Measurements from ENCODE around the gene NPC1L1.

Gene NPC1L1

DNA sequence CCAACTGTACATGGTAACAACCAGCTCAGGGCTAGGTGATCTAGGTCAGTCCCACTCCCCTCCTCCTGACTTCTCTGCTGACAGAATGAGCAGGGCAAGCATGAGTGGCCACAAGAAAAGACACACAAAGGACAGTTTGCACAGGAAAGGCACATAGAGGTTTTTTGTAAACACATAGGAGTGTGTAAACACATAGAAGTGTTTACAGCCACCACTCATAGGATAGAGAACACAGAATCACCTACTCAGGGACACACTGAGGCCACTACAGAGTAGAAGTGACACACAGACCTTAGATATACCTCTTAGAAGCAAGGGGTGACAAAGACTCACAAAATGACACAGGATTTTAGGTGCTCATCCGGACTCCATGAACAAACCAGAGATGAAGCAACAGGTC lies 69.7 kb downstream of the NPC1L1 start:
- DNase-seq: peak; percentile 66

- no peak for DNase-seq
Measured at GRCh38 chr7:44470628-44471245, 70.4 kb downstream of the NPC1L1 start.

DNA sequence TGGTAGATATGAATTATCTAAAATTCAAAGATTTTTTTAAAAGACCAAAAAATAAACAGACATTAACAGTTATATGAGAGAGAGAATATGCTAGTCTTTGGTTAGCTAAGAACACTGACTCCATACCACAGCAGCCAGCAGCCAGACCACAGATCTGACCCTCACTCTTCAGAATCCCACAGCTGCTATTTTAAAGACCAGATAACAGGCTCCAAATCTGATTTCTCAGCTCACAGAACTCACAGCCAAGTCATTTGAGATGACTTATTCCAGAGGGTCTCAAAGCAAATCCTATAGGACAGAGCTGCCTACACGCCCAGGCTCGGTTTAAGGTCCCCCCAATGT lies 71.0 kb downstream of the NPC1L1 start:
- no peak for DNase-seq

DNA sequence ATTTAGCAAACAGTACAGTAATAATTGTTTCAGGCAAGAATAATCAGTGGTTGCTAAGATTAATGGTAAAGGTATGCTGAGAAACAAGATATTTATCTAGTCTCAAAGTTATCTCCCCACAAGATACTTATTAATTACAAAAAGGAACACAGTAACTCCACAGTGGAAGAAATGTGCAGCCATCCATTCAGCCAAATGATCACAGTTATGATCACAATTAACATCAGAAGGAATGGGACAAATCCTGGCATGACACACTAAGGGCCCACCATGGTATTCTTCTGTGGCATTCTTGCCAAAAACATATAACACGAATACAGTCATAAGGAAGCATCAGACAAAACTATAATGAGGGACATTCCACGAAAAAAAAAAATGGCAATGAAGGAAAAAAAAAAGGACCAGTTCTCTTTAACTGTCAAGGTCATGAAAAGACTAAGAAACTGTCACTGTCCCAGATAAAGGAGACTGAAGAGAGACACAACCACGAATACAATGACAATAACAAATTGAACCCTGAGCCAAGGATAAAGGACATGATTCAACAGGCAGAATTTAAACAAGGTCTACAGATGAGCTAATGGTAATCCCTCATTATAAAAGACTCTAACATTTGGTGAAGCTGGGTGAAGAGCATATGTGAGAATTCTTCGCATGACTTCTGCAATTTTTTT lies 71.5 kb downstream of the NPC1L1 start:
- DNase-seq: no peak

- DNase-seq: no peak
Measured at GRCh38 chr7:44467217-44467548, 73.9 kb downstream of the NPC1L1 start.

GRCh38 chr7:44466300-44467216 lies 74.6 kb downstream of the NPC1L1 start:
- DNase-seq: no peak

DNA sequence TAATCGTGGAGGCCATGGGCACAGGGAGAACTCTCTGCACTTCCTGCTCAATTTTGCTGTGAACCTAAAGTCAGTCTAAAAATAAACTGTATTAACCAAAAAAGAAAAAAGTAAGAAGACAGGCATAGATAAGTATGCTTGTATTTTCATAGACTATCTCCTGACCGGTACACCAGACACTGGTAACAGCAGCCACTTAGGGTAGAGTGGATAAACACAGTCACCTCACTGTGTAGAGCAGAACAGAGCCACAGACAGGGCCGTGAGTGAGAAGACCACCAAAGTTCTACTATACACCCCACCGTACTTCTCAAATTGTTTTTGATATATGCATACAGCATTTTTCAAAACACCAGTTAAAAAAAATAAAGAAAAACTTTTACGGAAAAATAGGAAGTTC lies 75.6 kb downstream of the NPC1L1 start:
- no peak for DNase-seq

DNA sequence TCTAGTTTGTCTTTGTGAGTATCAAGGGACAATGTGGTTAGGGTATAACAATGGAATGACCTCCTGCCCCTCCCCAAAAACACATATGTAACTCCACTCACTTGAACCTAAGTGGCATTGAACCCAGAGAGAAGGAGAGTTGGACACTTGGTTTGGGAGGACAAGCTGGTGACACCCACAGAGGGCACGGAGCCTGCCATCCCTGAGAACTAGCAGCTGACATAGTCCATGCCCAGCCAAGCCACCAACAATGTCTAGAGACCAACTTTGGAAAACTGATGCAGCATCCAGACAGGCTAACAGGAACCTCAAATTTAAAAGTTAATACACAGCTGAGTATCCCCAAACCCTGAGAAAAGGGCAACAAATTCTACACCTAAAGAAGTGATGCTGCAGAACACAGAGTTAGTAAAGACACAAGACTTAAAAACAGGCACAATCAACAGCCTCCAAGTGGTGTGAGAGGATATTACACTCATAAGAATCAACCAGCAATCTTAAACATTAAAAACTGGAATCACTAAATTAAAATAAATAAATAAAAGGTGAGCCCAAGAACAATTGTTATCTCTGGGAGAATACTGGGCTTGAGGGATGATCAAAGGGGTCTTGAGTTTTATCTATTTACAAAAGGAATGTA lies 77.8 kb downstream of the NPC1L1 start:
- DNase-seq: no peak

All from NCI-H1092 treated with DMSO at 0.1 percent for 48 hours (cell line).